Stimulated activated CD4-positive, alpha-beta T cell treated with anti-CD3 and anti-CD28 coated beads, Interleukin-15, amount 100 ng/mL, for 24 hours (primary cell): Measurements from ENCODE around the gene LYPD4.
"Not testable (repeated sequence)": the region's sequence is repeated elsewhere in the genome, so short reads cannot be mapped to it uniquely, and the experiment has no call there.

Experiments used
- DNase-seq: peaks from one replicate; pipeline ENCODE4 v3.0.0-alpha.2; 2020

LYPD4 gene

GRCh38 chr19:41796362-41796761, 48.1 kb downstream of the LYPD4 start, which contains the start of gene CEACAM3:
CEACAM3 (plus strand) TSS chr19:41796587; CDS start chr19:41796678, 91 bp downstream.
- no peak for DNase-seq

- DNase-seq, result peak; percentile 72
These were observed 49.4 kb downstream of the LYPD4 start for GRCh38 chr19:41795031-41795461.

GRCh38 chr19:41793414-41793727, 51.1 kb downstream of the LYPD4 start:
- DNase-seq, result no peak

- DNase-seq, result peak; percentile 66
These were observed 51.7 kb downstream of the LYPD4 start for GRCh38 chr19:41792513-41793413.

- DNase-seq, result not testable (repeated sequence)
These were observed 55.4 kb downstream of the LYPD4 start for GRCh38 chr19:41789053-41789452.

GRCh38 chr19:41788518-41788917, 56.0 kb downstream of the LYPD4 start:
- DNase-seq, result not testable (repeated sequence)
